Immature natural killer cell (primary cell): ENCODE measurements around the gene P2RY6. TPM values are rescaled to one million over a fixed set of nuclear protein-coding genes. Genes with fewer than 3 reads are reported as not detected.

ENCODE experiments used
- DNase-seq, 3 donors: peaks; one replicate each; pipeline ENCODE4 v3.0.0; 2022; ENCODE audit warnings: mixed read lengths in 1 of 3
- H3K27ac Mint-ChIP-seq, 6 donors: one replicate each; pipeline ENCODE4 v1.8.0; 2020; ENCODE audit warnings: mixed read lengths in 6 of 6, mild to moderate bottlenecking in 5 of 6, inconsistent platforms in 4 of 6, moderate library complexity in 3 of 6
- H3K27me3 Mint-ChIP-seq, 3 donors: one replicate each; pipeline ENCODE4 v1.8.0; 2020 to 2021; ENCODE audit warnings: low read depth in 3 of 3, mild to moderate bottlenecking in 3 of 3, mixed read lengths in 3 of 3, moderate library complexity in 3 of 3, inconsistent platforms in 1 of 3
- H3K36me3 Mint-ChIP-seq, 3 donors: one replicate each; pipeline ENCODE4 v1.8.0; 2020; ENCODE audit warnings: mixed read lengths in 3 of 3, inconsistent platforms in 2 of 3, mild to moderate bottlenecking in 2 of 3
- H3K4me1 Mint-ChIP-seq, 2 donors: one replicate each; pipeline ENCODE4 v1.8.0; 2020; ENCODE audit warnings: inconsistent platforms in 2 of 2, mild to moderate bottlenecking in 2 of 2, mixed read lengths in 2 of 2, moderate library complexity in 1 of 2
- H3K4me3 Mint-ChIP-seq, 5 donors: one replicate each; pipeline ENCODE4 v1.8.0; 2020; ENCODE audit warnings: mild to moderate bottlenecking in 5 of 5, mixed read lengths in 5 of 5, inconsistent platforms in 3 of 5, moderate library complexity in 3 of 5
- H3K9me3 Mint-ChIP-seq, 6 donors: one replicate each; pipeline ENCODE4 v1.8.0; 2020; ENCODE audit warnings: mild to moderate bottlenecking in 6 of 6, mixed read lengths in 6 of 6, inconsistent platforms in 4 of 6, moderate library complexity in 3 of 6
- polyA plus RNA-seq, 3 donors: library from polyadenylated mRNA; unstranded; fragments of 300-500 nt; fragmentation: Illumina TruSeq; gene quantifications; one replicate each; pipeline ENCODE4 v1.2.3, GENCODE V29; 2021

The P2RY6 gene
- polyA plus RNA-seq, 3 donors from 2014 or later: 3.0 TPM; not detected in 2

- Mint-ChIP-seq H3K36me3 (no peaks in the 10 kb centered on the region), H3K27me3 (peaks cover 3 to 9% (median 4%) of the 10 kb centered on the region in 3 donors), H3K4me3 (no peak overlapping the region), H3K4me1 (no peaks in the 10 kb centered on the region), H3K9me3 (no peaks in the 10 kb centered on the region), H3K27ac (no peak overlapping the region)
- no peak for DNase-seq
Measured at GRCh38 chr11:73334384-73335203, 62.5 kb downstream of the P2RY6 start.

- Mint-ChIP-seq H3K27me3 (peaks cover 4 to 9% (median 6%) of the 10 kb centered on the region in 3 donors), H3K36me3 (no peaks in the 10 kb centered on the region), H3K9me3 (no peaks in the 10 kb centered on the region), H3K4me1 (no peaks in the 10 kb centered on the region), H3K27ac (no peak overlapping the region), H3K4me3 (no peak overlapping the region)
- DNase-seq: peak; percentile 67 to 70 (median 67)
Measured at GRCh38 chr11:73335204-73335923, 63.2 kb downstream of the P2RY6 start.

- no peaks in the 10 kb centered on the region for H3K4me1 Mint-ChIP-seq
- DNase-seq: no peak
- H3K36me3 Mint-ChIP-seq: no peaks in the 10 kb centered on the region
- no peak overlapping the region for H3K27ac Mint-ChIP-seq
- H3K27me3 Mint-ChIP-seq: peaks cover 4 to 10% (median 8%) of the 10 kb centered on the region in 3 donors
- no peaks in the 10 kb centered on the region for H3K9me3 Mint-ChIP-seq
- no peak overlapping the region for H3K4me3 Mint-ChIP-seq
Measured at GRCh38 chr11:73337846-73338245, 65.7 kb downstream of the P2RY6 start.

GRCh38 chr11:73338279-73338678 is 66.1 kb downstream of the P2RY6 start:
- Mint-ChIP-seq H3K27me3 (peaks cover 4 to 10% (median 8%) of the 10 kb centered on the region in 3 donors), H3K4me3 (no peak overlapping the region), H3K36me3 (no peaks in the 10 kb centered on the region), H3K27ac (no peak overlapping the region), H3K4me1 (no peaks in the 10 kb centered on the region), H3K9me3 (no peaks in the 10 kb centered on the region)
- no peak for DNase-seq

- H3K27ac Mint-ChIP-seq: peak overlapping the region in 1 of 6 donors; percentile 74
- DNase-seq: no peak
- H3K4me1 Mint-ChIP-seq: no peaks in the 10 kb centered on the region
- H3K27me3 Mint-ChIP-seq: peaks cover 4 to 8% (median 6%) of the 10 kb centered on the region in 3 donors
- H3K36me3 Mint-ChIP-seq: no peaks in the 10 kb centered on the region
- H3K9me3 Mint-ChIP-seq: no peaks in the 10 kb centered on the region
- H3K4me3 Mint-ChIP-seq: no peak overlapping the region
Measured at GRCh38 chr11:73340164-73340563, 68.0 kb downstream of the P2RY6 start.

GRCh38 chr11:73342633-73343032 is 70.5 kb downstream of the P2RY6 start:
- Mint-ChIP-seq H3K4me3 (no peak overlapping the region), H3K36me3 (no peaks in the 10 kb centered on the region), H3K27me3 (peaks cover 1 to 6% (median 5%) of the 10 kb centered on the region in 3 donors), H3K9me3 (no peaks in the 10 kb centered on the region), H3K4me1 (no peaks in the 10 kb centered on the region), H3K27ac (no peak overlapping the region)
- no peak for DNase-seq

- Mint-ChIP-seq H3K4me1 (no peaks in the 10 kb centered on the region), H3K27me3 (peaks cover 0 to 6% (median 5%) of the 10 kb centered on the region in 3 donors), H3K27ac (no peak overlapping the region), H3K4me3 (no peak overlapping the region), H3K9me3 (no peaks in the 10 kb centered on the region), H3K36me3 (no peaks in the 10 kb centered on the region)
- DNase-seq: no peak
Measured at GRCh38 chr11:73343076-73343873, 71.1 kb downstream of the P2RY6 start.

GRCh38 chr11:73344191-73344607 is 72.1 kb downstream of the P2RY6 start:
- Mint-ChIP-seq H3K27ac (no peak overlapping the region), H3K4me3 (no peak overlapping the region), H3K9me3 (no peaks in the 10 kb centered on the region), H3K36me3 (no peaks in the 10 kb centered on the region), H3K4me1 (no peaks in the 10 kb centered on the region), H3K27me3 (peaks cover 3 to 8% (median 7%) of the 10 kb centered on the region in 3 donors)
- no peak for DNase-seq

- no peaks in the 10 kb centered on the region for H3K9me3 Mint-ChIP-seq
- no peak overlapping the region for H3K4me3 Mint-ChIP-seq
- no peak for DNase-seq
- H3K4me1 Mint-ChIP-seq: no peaks in the 10 kb centered on the region
- peaks cover 3 to 8% (median 6%) of the 10 kb centered on the region in 3 donors for H3K27me3 Mint-ChIP-seq
- H3K27ac Mint-ChIP-seq: no peak overlapping the region
- H3K36me3 Mint-ChIP-seq: no peaks in the 10 kb centered on the region
Measured at GRCh38 chr11:73345481-73346160, 73.5 kb downstream of the P2RY6 start.

- no peak overlapping the region for H3K27ac Mint-ChIP-seq
- H3K4me1 Mint-ChIP-seq: peaks cover 0 to 4% of the 10 kb centered on the region in 2 donors
- no peak overlapping the region for H3K4me3 Mint-ChIP-seq
- H3K9me3 Mint-ChIP-seq: no peaks in the 10 kb centered on the region
- H3K27me3 Mint-ChIP-seq: peaks cover 3 to 9% (median 6%) of the 10 kb centered on the region in 3 donors
- H3K36me3 Mint-ChIP-seq: no peaks in the 10 kb centered on the region
- no peak for DNase-seq
Measured at GRCh38 chr11:73346186-73346935, 74.2 kb downstream of the P2RY6 start.

- H3K4me3 Mint-ChIP-seq: no peak overlapping the region
- H3K4me1 Mint-ChIP-seq: peaks cover 0 to 6% of the 10 kb centered on the region in 2 donors
- H3K9me3 Mint-ChIP-seq: no peaks in the 10 kb centered on the region
- no peak for DNase-seq
- no peaks in the 10 kb centered on the region for H3K36me3 Mint-ChIP-seq
- no peak overlapping the region for H3K27ac Mint-ChIP-seq
- H3K27me3 Mint-ChIP-seq: peaks cover 3 to 6% (median 4%) of the 10 kb centered on the region in 3 donors
Measured at GRCh38 chr11:73347067-73347466, 74.9 kb downstream of the P2RY6 start.
